Vagina (tissue), 2 donors: Measurements from ENCODE around the gene CCDC74A. TPM values are rescaled to one million over a fixed set of nuclear protein-coding genes. Genes with fewer than 3 reads are reported as not detected.

Experiments
- DNase-seq, 2 donors: peaks; one replicate each; pipeline ENCODE4 v3.0.0-alpha.2; 2017; ENCODE audit errors: extremely low spot score in 2 of 2
- H3K27ac ChIP-seq: fragments of 200-600 bp; sonication (generic); one replicate; pipeline ENCODE4 v1.5.1; 2019
- H3K27me3 ChIP-seq: fragments of 200-600 bp; sonication (generic); one replicate; pipeline ENCODE4 v1.5.1; 2019
- H3K36me3 ChIP-seq, 2 donors: fragments of 200-600 bp; sonication (generic); one replicate each; pipeline ENCODE4 v1.5.1; 2017 to 2019
- H3K4me1 ChIP-seq: fragments of 200-600 bp; sonication (generic); one replicate; pipeline ENCODE4 v1.5.1; 2019
- H3K4me3 ChIP-seq, 2 donors: fragments of 200-600 bp; sonication (generic); 1 replicate in 1 of 2; 2 replicates in 1 of 2; pipeline ENCODE4 v1.5.1; 2016 to 2019
- H3K9me3 ChIP-seq: fragments of 200-600 bp; sonication (generic); one replicate; pipeline ENCODE4 v1.5.1; 2019
- CTCF ChIP-seq, 3 experiments: fragments of 450-650 bp in 2 of 3; fragments of 200-600 bp in 1 of 3; sonication (generic) in 1 of 3; IDR thresholded peaks; one replicate each; pipeline ENCODE4 v1.5.1; 2017 to 2019; ENCODE audit warnings: antibody characterized with exemption in 3 of 3, mild to moderate bottlenecking in 2 of 3, moderate library complexity in 2 of 3
- POLR2A ChIP-seq, 2 donors: fragments of 450-650 bp; IDR thresholded peaks; one replicate each; pipeline ENCODE4 v1.6.1; 2017; ENCODE audit warnings: antibody characterized with exemption in 2 of 2, mild to moderate bottlenecking in 2 of 2, moderate library complexity in 2 of 2
- POLR2AphosphoS5 ChIP-seq, 2 donors: sonication (generic); formaldehyde crosslinking; IDR thresholded peaks; one replicate each; pipeline ENCODE4 v1.9.0; 2017; ENCODE audit warnings: antibody characterized with exemption in 2 of 2, mild to moderate bottlenecking in 2 of 2, low read depth in 1 of 2; ENCODE audit not compliant: insufficient read depth in 1 of 2
- intact Hi-C: fragments of 100-400 bp; cut with DNase I; formaldehyde crosslinking; loops from one replicate; pipeline ENCODE4 v1.15.1; 2023
- total RNA-seq: library from RNA; depleted of rRNA; stranded (reverse); fragments of >200 nt; gene quantifications from one replicate; pipeline ENCODE4 v1.2.3, GENCODE V29; 2016

CCDC74A gene
- total RNA-seq, 1 donor from 2014 or later: 10.8 TPM

- TF ChIP-seq CTCF (IDR thresholded peaks at IDR 0.05) (no peak), POLR2A (IDR thresholded peaks at IDR 0.05) (no peak), POLR2AphosphoS5 (IDR thresholded peaks at IDR 0.05; ENCODE audit: insufficient read depth in 1 of 2, low read depth in 1 of 2) (no peak)
- intact Hi-C loops: no loop called here
- Histone ChIP-seq H3K4me3 (no peak overlapping the region), H3K9me3 (no peaks in the 10 kb centered on the region), H3K4me1 (no peaks in the 10 kb centered on the region), H3K36me3 (no peaks in the 10 kb centered on the region), H3K27me3 (no peaks in the 10 kb centered on the region), H3K27ac (no peak overlapping the region)
- DNase-seq: no peak
Observed at GRCh38 chr2:131552871-131553270, 25.2 kb downstream of the CCDC74A start.

- TF ChIP-seq POLR2AphosphoS5 (IDR thresholded peaks at IDR 0.05; ENCODE audit: insufficient read depth in 1 of 2, low read depth in 1 of 2) (no peak), CTCF (IDR thresholded peaks at IDR 0.05) (no peak), POLR2A (IDR thresholded peaks at IDR 0.05) (no peak)
- no peak overlapping the region for H3K27ac ChIP-seq
- no peaks in the 10 kb centered on the region for H3K9me3 ChIP-seq
- H3K27me3 ChIP-seq: no peaks in the 10 kb centered on the region
- no peak for DNase-seq
- H3K4me3 ChIP-seq: no peak overlapping the region
- H3K4me1 ChIP-seq: no peaks in the 10 kb centered on the region
- intact Hi-C loops: no loop called here
- no peaks in the 10 kb centered on the region for H3K36me3 ChIP-seq
Observed at GRCh38 chr2:131556998-131557397, 29.3 kb downstream of the CCDC74A start.

- no peaks in the 10 kb centered on the region for H3K36me3 ChIP-seq
- no peaks in the 10 kb centered on the region for H3K9me3 ChIP-seq
- no peak overlapping the region for H3K4me3 ChIP-seq
- TF ChIP-seq CTCF (IDR thresholded peaks at IDR 0.05) (no peak), POLR2A (IDR thresholded peaks at IDR 0.05) (no peak), POLR2AphosphoS5 (IDR thresholded peaks at IDR 0.05; ENCODE audit: insufficient read depth in 1 of 2, low read depth in 1 of 2) (no peak)
- no peaks in the 10 kb centered on the region for H3K27me3 ChIP-seq
- H3K4me1 ChIP-seq: no peaks in the 10 kb centered on the region
- no peak overlapping the region for H3K27ac ChIP-seq
- intact Hi-C loops: no loop called here
- DNase-seq: no peak
Observed at GRCh38 chr2:131557558-131558321, 30.1 kb downstream of the CCDC74A start.

- no peaks in the 10 kb centered on the region for H3K27me3 ChIP-seq
- intact Hi-C loops: no loop called here
Observed at GRCh38 chr2:131566371-131566770, 38.7 kb downstream of the CCDC74A start.

More at GRCh38 chr2:131566371-131566770, 38.7 kb downstream of the CCDC74A start:
- no peak overlapping the region for H3K27ac ChIP-seq
- no peak overlapping the region for H3K4me3 ChIP-seq
- H3K9me3 ChIP-seq: no peaks in the 10 kb centered on the region
- DNase-seq: no peak
- no peaks in the 10 kb centered on the region for H3K4me1 ChIP-seq
- H3K36me3 ChIP-seq: no peaks in the 10 kb centered on the region
- TF ChIP-seq POLR2AphosphoS5 (IDR thresholded peaks at IDR 0.05; ENCODE audit: insufficient read depth in 1 of 2, low read depth in 1 of 2) (no peak), CTCF (IDR thresholded peaks at IDR 0.05) (no peak), POLR2A (IDR thresholded peaks at IDR 0.05) (no peak)
